SU-DHL-6 (cell line): ENCODE data around the gene TBX19.

Experiments
- EZH2phosphoT487 ChIP-seq: fragments of 200-600 bp; sonication (generic), shearing (Covaris generic); conservative IDR thresholded peaks from 2 replicates; pipeline ENCODE4 v1.6.1; 2018; ENCODE audit warnings: mild to moderate bottlenecking, antibody characterized with exemption, low read length, moderate library complexity, mixed read lengths
- TF ChIP-seq, protein P1 (sequence below): fragments of 200-600 bp; sonication (generic); IDR thresholded peaks from one replicate; pipeline ENCODE4 v1.5.1; 2017; ENCODE audit warnings: antibody characterized with exemption, mild to moderate bottlenecking, low read length, moderate library complexity; ENCODE audit not compliant: insufficient read depth, poor library complexity, severe bottlenecking

DNA sequence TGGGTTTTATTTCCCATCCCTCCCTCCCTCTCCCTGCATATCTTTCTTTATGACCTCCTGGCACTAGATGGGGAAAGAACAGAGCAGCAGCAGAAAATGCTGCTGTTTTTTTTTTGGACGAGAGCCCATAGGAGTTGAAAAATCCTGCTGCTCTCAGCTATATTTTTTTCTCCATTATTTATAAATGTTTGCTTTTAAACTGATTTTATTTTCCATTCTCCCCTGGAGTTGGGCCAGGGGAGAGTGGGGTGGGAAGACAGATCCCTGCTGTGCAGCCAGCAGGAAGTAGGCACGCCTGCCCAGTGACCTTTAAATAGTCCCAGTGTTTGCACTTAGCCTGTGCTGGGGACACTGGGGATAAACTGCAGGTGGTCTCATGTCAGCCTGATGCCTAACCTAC, 37.5 kb upstream of the TBX19 start:
- TF ChIP-seq, protein P1, sequence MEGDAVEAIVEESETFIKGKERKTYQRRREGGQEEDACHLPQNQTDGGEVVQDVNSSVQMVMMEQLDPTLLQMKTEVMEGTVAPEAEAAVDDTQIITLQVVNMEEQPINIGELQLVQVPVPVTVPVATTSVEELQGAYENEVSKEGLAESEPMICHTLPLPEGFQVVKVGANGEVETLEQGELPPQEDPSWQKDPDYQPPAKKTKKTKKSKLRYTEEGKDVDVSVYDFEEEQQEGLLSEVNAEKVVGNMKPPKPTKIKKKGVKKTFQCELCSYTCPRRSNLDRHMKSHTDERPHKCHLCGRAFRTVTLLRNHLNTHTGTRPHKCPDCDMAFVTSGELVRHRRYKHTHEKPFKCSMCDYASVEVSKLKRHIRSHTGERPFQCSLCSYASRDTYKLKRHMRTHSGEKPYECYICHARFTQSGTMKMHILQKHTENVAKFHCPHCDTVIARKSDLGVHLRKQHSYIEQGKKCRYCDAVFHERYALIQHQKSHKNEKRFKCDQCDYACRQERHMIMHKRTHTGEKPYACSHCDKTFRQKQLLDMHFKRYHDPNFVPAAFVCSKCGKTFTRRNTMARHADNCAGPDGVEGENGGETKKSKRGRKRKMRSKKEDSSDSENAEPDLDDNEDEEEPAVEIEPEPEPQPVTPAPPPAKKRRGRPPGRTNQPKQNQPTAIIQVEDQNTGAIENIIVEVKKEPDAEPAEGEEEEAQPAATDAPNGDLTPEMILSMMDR, result no peak
- TF ChIP-seq EZH2phosphoT487, result no peak
